GM12891 (cell line): Measurements from ENCODE around the gene FAH.

Source experiments
- POLR2A ChIP-seq: IDR thresholded peaks from 2 replicates; pipeline ENCODE4 v1.6.1; 2011; ENCODE audit warnings: low read depth, low read length, control low read depth
- TAF1 ChIP-seq: IDR thresholded peaks from 2 replicates; pipeline ENCODE4 v1.6.1; 2011; ENCODE audit warnings: low read depth, low read length, control low read depth

DNA sequence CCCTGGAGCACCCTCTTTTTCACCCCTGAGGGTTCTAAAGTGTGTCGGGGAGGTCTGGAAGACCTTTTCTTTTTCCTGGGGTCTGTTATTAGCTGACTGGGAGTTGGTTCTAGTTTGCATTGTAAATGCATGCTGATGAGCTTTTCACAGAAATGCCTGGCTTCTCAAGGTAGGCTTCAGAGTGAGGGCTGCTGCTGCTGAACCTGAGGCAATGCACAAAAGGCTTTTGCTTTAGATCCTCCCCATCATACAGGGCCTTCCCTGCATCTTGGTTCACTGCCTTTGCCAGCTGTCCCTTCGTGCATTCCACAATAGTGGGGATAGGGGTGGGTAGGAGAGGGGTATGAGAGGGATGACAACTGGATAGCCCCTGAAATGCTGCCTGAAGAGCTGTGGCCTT is 46.6 kb downstream of the FAH start:
- TF ChIP-seq POLR2A = no peak
- TF ChIP-seq TAF1 = no peak
